ENCODE measurements around the gene GRP.

GRP gene

DNA sequence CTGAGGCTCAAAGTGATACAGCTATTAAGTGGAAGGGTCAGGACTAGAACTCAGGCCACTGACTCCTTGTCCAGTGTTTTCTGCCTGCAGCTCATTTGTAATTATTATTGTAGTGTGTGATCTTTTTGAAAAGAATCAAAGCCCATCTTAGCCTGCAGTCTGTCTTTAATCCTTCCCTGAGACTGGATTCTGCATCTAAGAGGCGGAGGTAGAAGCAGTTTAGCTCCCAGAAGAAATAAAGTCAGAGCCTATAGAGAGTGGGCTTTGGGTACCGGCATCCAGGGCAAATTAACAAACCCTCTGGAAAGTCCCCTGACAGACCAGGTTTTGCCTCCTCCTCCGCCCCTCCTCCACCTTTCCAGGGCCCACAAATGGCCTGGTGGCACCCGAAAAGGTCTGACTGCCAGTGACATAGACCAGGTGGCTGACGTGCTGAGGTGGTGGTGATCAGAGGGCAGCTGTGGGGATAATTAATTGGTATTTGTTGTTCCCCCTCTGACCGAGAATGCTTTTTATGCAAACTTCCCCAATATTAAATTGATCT, 55.5 kb downstream of the GRP start:
- Histone ChIP-seq H3K4me1 (ENCODE audit: control insufficient read depth, low read length) (no peaks in the 10 kb centered on the region), H3K9me3 (ENCODE audit: control insufficient read depth, insufficient read depth, low read length) (no peaks in the 10 kb centered on the region), H3K27me3 (ENCODE audit: control insufficient read depth, low read length) (peaks cover 40% of the 10 kb centered on the region), H3K9me2 (replicated peaks; ENCODE audit: control insufficient read depth, low read length) (no peaks in the 10 kb centered on the region), H3F3A (ENCODE audit: control insufficient read depth, insufficient read depth) (no peaks in the 10 kb centered on the region), H4K20me1 (ENCODE audit: control insufficient read depth, insufficient read depth, low read depth, low read length) (no peaks in the 10 kb centered on the region), H3K4me3 (ENCODE audit: low read length) (no peak overlapping the region), H3K4me2 (ENCODE audit: low read length) (no peak overlapping the region), H3K36me3 (ENCODE audit: control insufficient read depth, low read length) (no peaks in the 10 kb centered on the region), H3K27ac (ENCODE audit: low read depth, low read length) (no peak overlapping the region), H3K79me2 (ENCODE audit: control insufficient read depth, low read length) (no peaks in the 10 kb centered on the region)
- TF ChIP-seq, protein P1, sequence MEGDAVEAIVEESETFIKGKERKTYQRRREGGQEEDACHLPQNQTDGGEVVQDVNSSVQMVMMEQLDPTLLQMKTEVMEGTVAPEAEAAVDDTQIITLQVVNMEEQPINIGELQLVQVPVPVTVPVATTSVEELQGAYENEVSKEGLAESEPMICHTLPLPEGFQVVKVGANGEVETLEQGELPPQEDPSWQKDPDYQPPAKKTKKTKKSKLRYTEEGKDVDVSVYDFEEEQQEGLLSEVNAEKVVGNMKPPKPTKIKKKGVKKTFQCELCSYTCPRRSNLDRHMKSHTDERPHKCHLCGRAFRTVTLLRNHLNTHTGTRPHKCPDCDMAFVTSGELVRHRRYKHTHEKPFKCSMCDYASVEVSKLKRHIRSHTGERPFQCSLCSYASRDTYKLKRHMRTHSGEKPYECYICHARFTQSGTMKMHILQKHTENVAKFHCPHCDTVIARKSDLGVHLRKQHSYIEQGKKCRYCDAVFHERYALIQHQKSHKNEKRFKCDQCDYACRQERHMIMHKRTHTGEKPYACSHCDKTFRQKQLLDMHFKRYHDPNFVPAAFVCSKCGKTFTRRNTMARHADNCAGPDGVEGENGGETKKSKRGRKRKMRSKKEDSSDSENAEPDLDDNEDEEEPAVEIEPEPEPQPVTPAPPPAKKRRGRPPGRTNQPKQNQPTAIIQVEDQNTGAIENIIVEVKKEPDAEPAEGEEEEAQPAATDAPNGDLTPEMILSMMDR (IDR thresholded peaks at IDR 0.05; ENCODE audit: low read depth, low read length, poor library complexity, severe bottlenecking) = no peak
- TF ChIP-seq EZH2phosphoT487 (IDR thresholded peaks at IDR 0.05; ENCODE audit: borderline replicate concordance, low read length) = no peak

- H4K20me1 ChIP-seq (ENCODE audit: control insufficient read depth, insufficient read depth, low read depth, low read length) = no peaks in the 10 kb centered on the region
- no peak for TF ChIP-seq EZH2phosphoT487 (IDR thresholded peaks at IDR 0.05; ENCODE audit: borderline replicate concordance, low read length)
- TF ChIP-seq, protein P1 (IDR thresholded peaks at IDR 0.05; ENCODE audit: low read depth, low read length, poor library complexity, severe bottlenecking) = no peak
- peaks cover 36% of the 10 kb centered on the region for H3K27me3 ChIP-seq (ENCODE audit: control insufficient read depth, low read length)
- H3K79me2 ChIP-seq (ENCODE audit: control insufficient read depth, low read length) = no peaks in the 10 kb centered on the region
- no peak overlapping the region for H3K27ac ChIP-seq (ENCODE audit: low read depth, low read length)
- no peaks in the 10 kb centered on the region for H3F3A ChIP-seq (ENCODE audit: control insufficient read depth, insufficient read depth)
- H3K4me1 ChIP-seq (ENCODE audit: control insufficient read depth, low read length) = no peaks in the 10 kb centered on the region
- H3K9me2 ChIP-seq (replicated peaks; ENCODE audit: control insufficient read depth, low read length) = no peaks in the 10 kb centered on the region
- H3K4me3 ChIP-seq (ENCODE audit: low read length) = no peak overlapping the region
- no peaks in the 10 kb centered on the region for H3K36me3 ChIP-seq (ENCODE audit: control insufficient read depth, low read length)
- H3K4me2 ChIP-seq (ENCODE audit: low read length) = no peak overlapping the region
- no peaks in the 10 kb centered on the region for H3K9me3 ChIP-seq (ENCODE audit: control insufficient read depth, insufficient read depth, low read length)
Observed at GRCh38 chr18:59276047-59276446, 56.1 kb downstream of the GRP start.

DNA sequence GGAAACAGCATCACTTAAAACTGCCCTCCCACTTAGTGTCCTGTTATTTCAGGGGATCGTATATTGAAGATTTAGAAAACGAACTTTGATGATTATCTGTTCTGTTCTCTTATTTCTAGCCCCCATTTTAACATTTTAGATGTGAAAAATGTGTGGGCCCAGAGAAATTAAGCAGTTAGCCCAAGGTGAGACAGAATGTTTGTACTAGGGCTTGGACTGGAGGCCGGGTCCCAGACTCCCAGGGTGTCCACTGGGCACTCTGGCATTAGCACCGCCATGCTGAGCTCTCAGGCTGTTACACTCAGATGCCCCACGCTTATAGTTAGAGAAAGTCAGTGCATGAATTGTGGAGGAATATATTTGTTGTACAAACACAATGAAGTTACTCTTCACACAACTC, 58.8 kb downstream of the GRP start:
- TF ChIP-seq, protein P1 (IDR thresholded peaks at IDR 0.05; ENCODE audit: low read depth, low read length, poor library complexity, severe bottlenecking) = no peak
- TF ChIP-seq EZH2phosphoT487 (IDR thresholded peaks at IDR 0.05; ENCODE audit: borderline replicate concordance, low read length) = no peak
- H3K79me2 ChIP-seq (ENCODE audit: control insufficient read depth, low read length) = no peaks in the 10 kb centered on the region
- H3K27me3 ChIP-seq (ENCODE audit: control insufficient read depth, low read length) = peaks cover 35% of the 10 kb centered on the region
- no peaks in the 10 kb centered on the region for H3K4me1 ChIP-seq (ENCODE audit: control insufficient read depth, low read length)
- H3K4me2 ChIP-seq (ENCODE audit: low read length) = no peak overlapping the region
- no peaks in the 10 kb centered on the region for H3K36me3 ChIP-seq (ENCODE audit: control insufficient read depth, low read length)
- H4K20me1 ChIP-seq (ENCODE audit: control insufficient read depth, insufficient read depth, low read depth, low read length) = no peaks in the 10 kb centered on the region
- no peaks in the 10 kb centered on the region for H3K9me2 ChIP-seq (replicated peaks; ENCODE audit: control insufficient read depth, low read length)
- H3F3A ChIP-seq (ENCODE audit: control insufficient read depth, insufficient read depth) = no peaks in the 10 kb centered on the region
- H3K27ac ChIP-seq (ENCODE audit: low read depth, low read length) = no peak overlapping the region
- H3K4me3 ChIP-seq (ENCODE audit: low read length) = no peak overlapping the region
- no peaks in the 10 kb centered on the region for H3K9me3 ChIP-seq (ENCODE audit: control insufficient read depth, insufficient read depth, low read length)
